Thyroid gland (tissue), 4 donors: Measurements from ENCODE around the gene SPTLC2.

Experiments
- POLR2A ChIP-seq, 2 donors: fragments of 450-650 bp; IDR thresholded peaks; one replicate each; pipeline ENCODE4 v1.6.1; 2017; ENCODE audit warnings: antibody characterized with exemption in 2 of 2, mild to moderate bottlenecking in 2 of 2, moderate library complexity in 1 of 2
- TF ChIP-seq, protein P1 (sequence below), 6 experiments: fragments of 200-600 bp in 3 of 6; fragments of 450-650 bp in 3 of 6; sonication (generic) in 3 of 6; IDR thresholded peaks; one replicate each; pipeline ENCODE4 v1.5.1; 2016 to 2019; ENCODE audit warnings: antibody characterized with exemption in 6 of 6, mild to moderate bottlenecking in 2 of 6, inconsistent platforms in 1 of 6, moderate library complexity in 1 of 6

DNA sequence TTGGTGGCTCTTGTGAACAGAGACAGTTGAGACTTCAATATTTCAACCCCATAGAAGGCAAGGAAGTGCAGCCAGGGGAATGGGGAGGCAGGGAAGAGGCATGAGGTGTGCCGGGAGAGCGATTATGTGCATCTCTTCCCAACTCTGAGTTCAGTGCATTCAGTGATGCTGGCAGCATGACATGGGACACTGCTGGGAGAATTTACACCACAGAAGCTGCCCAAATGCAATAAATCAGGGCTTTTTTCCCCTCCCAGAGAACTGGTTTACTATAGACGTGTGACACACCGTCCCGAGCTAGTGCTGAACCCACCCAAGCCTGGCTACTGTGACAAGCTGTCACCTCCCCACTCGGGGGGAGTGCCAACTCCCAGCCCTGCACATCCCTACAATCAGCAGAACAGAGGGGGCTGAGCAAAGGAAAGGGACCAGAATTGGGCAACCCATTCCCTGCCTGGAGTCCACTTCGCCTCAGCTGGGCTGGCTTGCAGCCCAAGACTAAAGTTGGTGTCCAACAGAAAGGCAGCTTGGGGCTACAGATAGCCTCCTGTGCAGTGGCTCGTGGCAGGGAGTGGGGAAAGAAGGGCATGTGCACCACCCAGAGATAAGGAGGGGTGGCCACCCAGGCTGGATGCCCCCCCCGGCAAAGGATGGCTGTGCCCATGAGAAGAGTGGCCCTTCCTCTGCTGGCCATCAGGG lies 141.8 kb downstream of the SPTLC2 start:
- TF ChIP-seq, protein P1, sequence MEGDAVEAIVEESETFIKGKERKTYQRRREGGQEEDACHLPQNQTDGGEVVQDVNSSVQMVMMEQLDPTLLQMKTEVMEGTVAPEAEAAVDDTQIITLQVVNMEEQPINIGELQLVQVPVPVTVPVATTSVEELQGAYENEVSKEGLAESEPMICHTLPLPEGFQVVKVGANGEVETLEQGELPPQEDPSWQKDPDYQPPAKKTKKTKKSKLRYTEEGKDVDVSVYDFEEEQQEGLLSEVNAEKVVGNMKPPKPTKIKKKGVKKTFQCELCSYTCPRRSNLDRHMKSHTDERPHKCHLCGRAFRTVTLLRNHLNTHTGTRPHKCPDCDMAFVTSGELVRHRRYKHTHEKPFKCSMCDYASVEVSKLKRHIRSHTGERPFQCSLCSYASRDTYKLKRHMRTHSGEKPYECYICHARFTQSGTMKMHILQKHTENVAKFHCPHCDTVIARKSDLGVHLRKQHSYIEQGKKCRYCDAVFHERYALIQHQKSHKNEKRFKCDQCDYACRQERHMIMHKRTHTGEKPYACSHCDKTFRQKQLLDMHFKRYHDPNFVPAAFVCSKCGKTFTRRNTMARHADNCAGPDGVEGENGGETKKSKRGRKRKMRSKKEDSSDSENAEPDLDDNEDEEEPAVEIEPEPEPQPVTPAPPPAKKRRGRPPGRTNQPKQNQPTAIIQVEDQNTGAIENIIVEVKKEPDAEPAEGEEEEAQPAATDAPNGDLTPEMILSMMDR (IDR thresholded peaks at IDR 0.05) = no peak
- no peak for TF ChIP-seq POLR2A (IDR thresholded peaks at IDR 0.05)
